GM12864 (cell line): Measurements from ENCODE around the gene ANAPC15.
A peak's percentile ranks its signal among the peaks of the same experiment; 100 is the strongest.

Source experiments
- DNase-seq: peaks from one replicate; pipeline ENCODE4 v3.0.0-alpha.2; 2011; ENCODE audit warnings: low read depth
- H3K4me3 ChIP-seq: 2 replicates; pipeline ENCODE4 v1.5.1; 2011; ENCODE audit warnings: mild to moderate bottlenecking, low read depth, low read length, control low read depth
- CTCF ChIP-seq: IDR thresholded peaks from 2 replicates; pipeline ENCODE4 v1.5.1; 2011; ENCODE audit warnings: low read depth, mild to moderate bottlenecking, moderate library complexity, low read length, control low read depth, inconsistent platforms; ENCODE audit errors: missing control alignments

Gene ANAPC15

GRCh38 chr11:72069200-72069599, 43.3 kb downstream of the ANAPC15 start:
- no peak for DNase-seq
- no peak for TF ChIP-seq CTCF
- H3K4me3 ChIP-seq = peak overlapping the region; percentile 17; the same call in 1 of the 2 replicates

GRCh38 chr11:72067676-72068075, 44.8 kb downstream of the ANAPC15 start:
- no peak overlapping the region for H3K4me3 ChIP-seq
- no peak for DNase-seq
- no peak for TF ChIP-seq CTCF

- H3K4me3 ChIP-seq = no peak overlapping the region
- DNase-seq = no peak
- no peak for TF ChIP-seq CTCF
These were observed 45.2 kb downstream of the ANAPC15 start for GRCh38 chr11:72067266-72067665.

- no peak for DNase-seq
- H3K4me3 ChIP-seq = no peak overlapping the region
- no peak for TF ChIP-seq CTCF
These were observed 45.6 kb downstream of the ANAPC15 start for GRCh38 chr11:72066855-72067254.

GRCh38 chr11:72061739-72062396, 50.6 kb downstream of the ANAPC15 start:
- no peak for DNase-seq
- no peak for TF ChIP-seq CTCF
- H3K4me3 ChIP-seq = no peak overlapping the region
